ENCODE data around the gene ZNF506. TPM values are rescaled to one million over a fixed set of nuclear protein-coding genes. Genes with fewer than 3 reads are reported as not detected.
"Not testable (repeated sequence)": the region's sequence is repeated elsewhere in the genome, so short reads cannot be mapped to it uniquely, and the experiment has no call there.

Gene ZNF506
- total RNA-seq, 1 donor from 2014 or later: 22.4 TPM

DNA sequence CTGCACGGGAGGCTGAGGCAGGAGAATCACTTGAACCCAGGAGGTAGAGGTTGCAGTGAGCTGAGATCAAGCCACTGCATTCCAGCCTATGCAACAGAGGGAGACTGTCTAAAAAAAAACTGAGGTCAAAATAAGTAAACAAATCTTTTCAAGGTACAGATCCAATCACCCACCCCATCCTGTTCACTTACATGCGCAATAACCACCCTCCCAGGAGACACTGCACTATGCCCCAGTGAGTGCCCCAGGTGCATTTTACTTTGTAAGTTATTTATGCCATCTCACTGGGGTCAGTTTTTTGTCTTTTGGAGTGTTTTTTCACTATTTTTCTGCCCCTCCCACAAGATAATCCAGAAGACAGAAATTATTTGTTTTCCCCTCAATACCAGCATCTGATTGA lies 37.2 kb upstream of the ZNF506 start:
- intact Hi-C loops (cut with DNase I): no loop called here
- TF ChIP-seq, protein P1, sequence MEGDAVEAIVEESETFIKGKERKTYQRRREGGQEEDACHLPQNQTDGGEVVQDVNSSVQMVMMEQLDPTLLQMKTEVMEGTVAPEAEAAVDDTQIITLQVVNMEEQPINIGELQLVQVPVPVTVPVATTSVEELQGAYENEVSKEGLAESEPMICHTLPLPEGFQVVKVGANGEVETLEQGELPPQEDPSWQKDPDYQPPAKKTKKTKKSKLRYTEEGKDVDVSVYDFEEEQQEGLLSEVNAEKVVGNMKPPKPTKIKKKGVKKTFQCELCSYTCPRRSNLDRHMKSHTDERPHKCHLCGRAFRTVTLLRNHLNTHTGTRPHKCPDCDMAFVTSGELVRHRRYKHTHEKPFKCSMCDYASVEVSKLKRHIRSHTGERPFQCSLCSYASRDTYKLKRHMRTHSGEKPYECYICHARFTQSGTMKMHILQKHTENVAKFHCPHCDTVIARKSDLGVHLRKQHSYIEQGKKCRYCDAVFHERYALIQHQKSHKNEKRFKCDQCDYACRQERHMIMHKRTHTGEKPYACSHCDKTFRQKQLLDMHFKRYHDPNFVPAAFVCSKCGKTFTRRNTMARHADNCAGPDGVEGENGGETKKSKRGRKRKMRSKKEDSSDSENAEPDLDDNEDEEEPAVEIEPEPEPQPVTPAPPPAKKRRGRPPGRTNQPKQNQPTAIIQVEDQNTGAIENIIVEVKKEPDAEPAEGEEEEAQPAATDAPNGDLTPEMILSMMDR (IDR thresholded peaks at IDR 0.05): no peak
- DNase-seq (ENCODE audit: low spot score in 2 of 2): no peak
- H3K27me3 ChIP-seq: no peaks in the 10 kb centered on the region
- H3K4me3 ChIP-seq: no peak overlapping the region
- no peaks in the 10 kb centered on the region for H3K36me3 ChIP-seq
- H3K4me1 ChIP-seq: no peaks in the 10 kb centered on the region
- no peaks in the 10 kb centered on the region for H3K9me3 ChIP-seq
- H3K27ac ChIP-seq: no peak overlapping the region

DNA sequence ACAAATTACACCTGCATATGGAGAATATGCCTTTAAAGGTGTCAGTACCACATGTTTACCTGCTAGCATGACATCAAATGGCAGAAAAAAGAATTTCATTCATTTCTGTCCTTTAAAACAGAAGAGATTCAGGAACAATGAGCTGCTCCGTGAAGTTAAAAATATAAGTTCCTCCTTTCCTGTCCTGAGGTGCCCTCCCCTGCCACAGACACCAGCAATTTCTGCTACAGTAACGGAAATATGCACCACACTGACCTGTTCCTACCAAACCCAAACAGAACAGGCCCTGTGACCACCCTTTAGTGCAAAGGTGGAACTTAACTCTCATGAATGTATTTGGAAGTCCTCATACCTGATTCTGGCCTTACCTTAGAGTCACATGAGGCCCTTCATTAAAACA lies 30.2 kb upstream of the ZNF506 start:
- H3K36me3 ChIP-seq; H3K9me3 ChIP-seq; DNase-seq (ENCODE audit: low spot score in 2 of 2); H3K27ac ChIP-seq; H3K4me3 ChIP-seq; intact Hi-C loops (cut with DNase I); H3K27me3 ChIP-seq; H3K4me1 ChIP-seq: not testable (repeated sequence)

DNA sequence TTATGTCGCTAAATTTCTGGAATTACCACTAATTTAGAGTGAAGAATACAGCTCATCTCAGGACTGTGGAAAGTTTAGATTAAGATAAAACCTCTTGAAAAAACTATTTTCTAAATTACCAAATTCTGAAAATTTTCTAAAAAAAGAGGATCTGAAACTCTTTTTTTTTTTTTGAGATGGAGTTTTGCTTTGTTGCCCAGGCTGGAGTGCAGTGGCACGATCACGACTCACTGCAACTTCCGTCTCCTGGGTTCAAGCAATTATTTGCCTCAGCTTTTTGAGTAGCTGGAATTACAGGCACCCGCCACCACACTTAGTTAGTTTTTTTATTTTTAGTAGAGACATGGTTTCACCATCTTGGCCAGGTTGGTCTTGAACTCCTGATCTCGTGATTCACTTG lies 27.5 kb upstream of the ZNF506 start:
- Histone ChIP-seq H3K4me1 (no peaks in the 10 kb centered on the region), H3K27ac (no peak overlapping the region), H3K9me3 (no peaks in the 10 kb centered on the region), H3K36me3 (no peaks in the 10 kb centered on the region), H3K27me3 (no peaks in the 10 kb centered on the region), H3K4me3 (no peak overlapping the region)
- no peak for DNase-seq (ENCODE audit: low spot score in 2 of 2)
- TF ChIP-seq, protein P1 (IDR thresholded peaks at IDR 0.05): no peak
- intact Hi-C loops (cut with DNase I): no loop called here

DNA sequence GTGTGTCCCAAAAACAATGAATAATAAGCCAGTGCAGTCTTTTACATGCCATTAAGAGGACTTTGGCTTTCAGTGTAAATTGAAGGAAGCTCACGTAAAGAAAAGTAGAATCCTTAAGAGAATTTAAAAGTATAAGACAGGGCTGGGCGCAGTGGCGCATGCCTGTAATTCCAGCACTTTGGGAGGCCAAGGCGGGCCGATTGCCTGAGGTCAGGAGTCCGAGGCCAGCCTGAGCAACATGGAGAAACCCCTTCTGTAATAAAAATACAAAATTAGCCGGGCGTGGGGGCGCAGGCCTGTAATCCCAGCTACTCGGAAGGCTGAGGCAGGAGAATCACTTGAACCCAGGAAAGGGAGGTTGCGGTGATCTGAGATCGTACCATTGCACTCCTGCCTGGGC lies 26.2 kb upstream of the ZNF506 start:
- Histone ChIP-seq H3K27ac (no peak overlapping the region), H3K4me1 (no peaks in the 10 kb centered on the region), H3K27me3 (no peaks in the 10 kb centered on the region), H3K4me3 (no peak overlapping the region), H3K9me3 (no peaks in the 10 kb centered on the region), H3K36me3 (no peaks in the 10 kb centered on the region)
- TF ChIP-seq, protein P1 (IDR thresholded peaks at IDR 0.05): no peak
- intact Hi-C loops (cut with DNase I): no loop called here
- no peak for DNase-seq (ENCODE audit: low spot score in 2 of 2)

DNA sequence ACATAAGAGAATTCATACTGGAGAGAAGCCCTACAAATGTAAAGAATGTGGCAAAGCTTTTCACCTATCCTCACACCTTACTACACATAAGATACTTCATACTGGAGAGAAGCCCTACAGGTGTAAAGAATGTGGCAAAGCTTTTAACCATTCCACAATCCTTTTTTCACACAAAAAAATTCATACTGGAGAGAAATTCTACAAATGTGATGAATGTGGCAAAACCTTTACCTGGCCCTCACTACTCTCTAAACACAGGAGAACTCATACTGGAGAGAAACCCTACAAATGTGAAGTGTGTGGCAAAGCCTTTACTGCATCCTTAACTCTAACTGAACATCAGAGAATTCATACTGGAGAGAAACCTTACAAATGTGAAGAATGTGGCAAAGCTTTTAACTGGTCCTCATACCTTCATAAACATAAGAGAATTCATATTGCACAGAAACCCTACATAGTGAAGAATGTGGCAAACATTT lies 14.0 kb upstream of the ZNF506 start:
- Histone ChIP-seq H3K27me3 (no peaks in the 10 kb centered on the region), H3K9me3 (peaks cover 41 to 76% of the 10 kb centered on the region in 2 donors), H3K27ac (no peak overlapping the region), H3K4me3 (no peak overlapping the region), H3K36me3 (no peaks in the 10 kb centered on the region), H3K4me1 (no peaks in the 10 kb centered on the region)
- no peak for DNase-seq (ENCODE audit: low spot score in 2 of 2)
- intact Hi-C loops (cut with DNase I): no loop called here
- TF ChIP-seq, protein P1 (IDR thresholded peaks at IDR 0.05): no peak

DNA sequence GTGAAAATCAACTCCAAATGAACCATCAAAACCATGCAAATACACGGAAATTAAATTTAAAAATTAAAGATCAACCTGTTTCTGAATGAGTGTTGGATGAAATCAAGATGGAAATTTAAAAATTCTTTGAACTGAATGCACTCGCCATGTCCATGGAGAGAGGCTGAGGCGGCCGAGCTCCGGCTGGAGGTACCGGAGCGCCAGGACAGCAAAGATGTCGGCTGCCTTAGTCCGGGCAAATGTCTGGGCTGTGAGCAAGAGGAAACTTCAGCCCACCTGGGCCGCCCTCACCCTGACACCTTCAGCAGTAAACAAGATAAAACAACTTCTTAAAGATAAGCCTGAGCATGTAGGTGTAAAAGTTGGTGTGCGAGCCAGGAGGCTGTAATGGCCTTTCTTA lies 5.3 kb upstream of the ZNF506 start:
- Histone ChIP-seq H3K9me3 (peaks cover 11 to 40% of the 10 kb centered on the region in 2 donors), H3K4me1 (no peaks in the 10 kb centered on the region)
- TF ChIP-seq, protein P1 (IDR thresholded peaks at IDR 0.05): no peak

More for the DNA sequence above, 5.3 kb upstream of the ZNF506 start:
- intact Hi-C loops (cut with DNase I): no loop called here
- Histone ChIP-seq H3K27ac (no peak overlapping the region), H3K27me3 (no peaks in the 10 kb centered on the region), H3K36me3 (no peaks in the 10 kb centered on the region), H3K4me3 (no peak overlapping the region)
- no peak for DNase-seq (ENCODE audit: low spot score in 2 of 2)

All from ascending aorta (tissue), 2 donors.